ENCODE data around the gene TOM1L2. TPM values are rescaled to one million over a fixed set of nuclear protein-coding genes. Genes with fewer than 3 reads are reported as not detected.

TOM1L2 gene
- total RNA-seq, 1 donor from 2014 or later = 13.4 TPM

GRCh38 chr17:17819561-17819995 is 152.6 kb downstream of the TOM1L2 start:
- Mint-ChIP-seq H3K4me1 (ENCODE audit: low read depth) (peaks cover 51% of the 10 kb centered on the region), H3K27me3 (ENCODE audit: low read depth) (no peaks in the 10 kb centered on the region), H3K9me3 (no peaks in the 10 kb centered on the region), H3K27ac (peak overlapping the region; percentile 65), H3K36me3 (ENCODE audit: low read depth) (peaks cover 64% of the 10 kb centered on the region), H3K4me3 (ENCODE audit: low read depth) (peak overlapping the region; percentile 39)
- no peak for DNase-seq (ENCODE audit: low spot score)
- intact Hi-C loops (cut with micrococcal nuclease) = loop anchor here (1.0 kb wide), 1 partner anchor 35 kb away; no protein-coding TSS in a partner anchor

GRCh38 chr17:17819111-17819510 is 153.1 kb downstream of the TOM1L2 start:
- DNase-seq (ENCODE audit: low spot score) = no peak
- H3K36me3 Mint-ChIP-seq (ENCODE audit: low read depth) = peaks cover 68% of the 10 kb centered on the region
- intact Hi-C loops (cut with micrococcal nuclease) = loop anchor here (1.0 kb wide), 1 partner anchor 35 kb away; no protein-coding TSS in a partner anchor
- no peaks in the 10 kb centered on the region for H3K27me3 Mint-ChIP-seq (ENCODE audit: low read depth)
- H3K27ac Mint-ChIP-seq = peak overlapping the region; percentile 65
- H3K4me3 Mint-ChIP-seq (ENCODE audit: low read depth) = no peak overlapping the region
- no peaks in the 10 kb centered on the region for H3K9me3 Mint-ChIP-seq
- H3K4me1 Mint-ChIP-seq (ENCODE audit: low read depth) = peaks cover 47% of the 10 kb centered on the region

- Mint-ChIP-seq H3K27me3 (ENCODE audit: low read depth) (no peaks in the 10 kb centered on the region), H3K27ac (no peak overlapping the region), H3K4me1 (ENCODE audit: low read depth) (peaks cover 44% of the 10 kb centered on the region), H3K9me3 (no peaks in the 10 kb centered on the region), H3K4me3 (ENCODE audit: low read depth) (no peak overlapping the region), H3K36me3 (ENCODE audit: low read depth) (peaks cover 70% of the 10 kb centered on the region)
- intact Hi-C loops (cut with micrococcal nuclease) = no loop called here
- DNase-seq (ENCODE audit: low spot score) = no peak
These were observed 154.1 kb downstream of the TOM1L2 start for GRCh38 chr17:17818088-17818526.

- H3K27ac Mint-ChIP-seq = no peak overlapping the region
- no peak for DNase-seq (ENCODE audit: low spot score)
- intact Hi-C loops (cut with micrococcal nuclease) = no loop called here
- H3K4me3 Mint-ChIP-seq (ENCODE audit: low read depth) = no peak overlapping the region
- H3K4me1 Mint-ChIP-seq (ENCODE audit: low read depth) = peaks cover 38% of the 10 kb centered on the region
- H3K36me3 Mint-ChIP-seq (ENCODE audit: low read depth) = peaks cover 71% of the 10 kb centered on the region
- H3K27me3 Mint-ChIP-seq (ENCODE audit: low read depth) = no peaks in the 10 kb centered on the region
- H3K9me3 Mint-ChIP-seq = no peaks in the 10 kb centered on the region
These were observed 154.7 kb downstream of the TOM1L2 start for GRCh38 chr17:17817552-17817947.

GRCh38 chr17:17816831-17817551 is 155.2 kb downstream of the TOM1L2 start:
- no peaks in the 10 kb centered on the region for H3K27me3 Mint-ChIP-seq (ENCODE audit: low read depth)
- DNase-seq (ENCODE audit: low spot score) = no peak
- H3K36me3 Mint-ChIP-seq (ENCODE audit: low read depth) = peaks cover 70% of the 10 kb centered on the region
- H3K4me1 Mint-ChIP-seq (ENCODE audit: low read depth) = peaks cover 37% of the 10 kb centered on the region
- intact Hi-C loops (cut with micrococcal nuclease) = no loop called here
- no peak overlapping the region for H3K27ac Mint-ChIP-seq
- H3K9me3 Mint-ChIP-seq = no peaks in the 10 kb centered on the region
- H3K4me3 Mint-ChIP-seq (ENCODE audit: low read depth) = no peak overlapping the region

GRCh38 chr17:17816240-17816814 is 155.9 kb downstream of the TOM1L2 start:
- peaks cover 72% of the 10 kb centered on the region for H3K36me3 Mint-ChIP-seq (ENCODE audit: low read depth)
- DNase-seq (ENCODE audit: low spot score) = no peak
- H3K9me3 Mint-ChIP-seq = no peaks in the 10 kb centered on the region
- intact Hi-C loops (cut with micrococcal nuclease) = no loop called here
- H3K27ac Mint-ChIP-seq = no peak overlapping the region
- no peak overlapping the region for H3K4me3 Mint-ChIP-seq (ENCODE audit: low read depth)
- H3K27me3 Mint-ChIP-seq (ENCODE audit: low read depth) = no peaks in the 10 kb centered on the region
- H3K4me1 Mint-ChIP-seq (ENCODE audit: low read depth) = peaks cover 31% of the 10 kb centered on the region

- H3K9me3 Mint-ChIP-seq = no peaks in the 10 kb centered on the region
- intact Hi-C loops (cut with micrococcal nuclease) = no loop called here
- peaks cover 74% of the 10 kb centered on the region for H3K36me3 Mint-ChIP-seq (ENCODE audit: low read depth)
These were observed 156.6 kb downstream of the TOM1L2 start for GRCh38 chr17:17815436-17816200.

GRCh38 chr17:17815062-17815406 is 157.2 kb downstream of the TOM1L2 start:
- Mint-ChIP-seq H3K36me3 (ENCODE audit: low read depth) (peaks cover 73% of the 10 kb centered on the region), H3K27ac (no peak overlapping the region), H3K4me1 (ENCODE audit: low read depth) (peaks cover 22% of the 10 kb centered on the region), H3K27me3 (ENCODE audit: low read depth) (no peaks in the 10 kb centered on the region), H3K9me3 (no peaks in the 10 kb centered on the region), H3K4me3 (ENCODE audit: low read depth) (no peak overlapping the region)
- DNase-seq (ENCODE audit: low spot score) = no peak
- intact Hi-C loops (cut with micrococcal nuclease) = no loop called here

More at GRCh38 chr17:17815436-17816200, 156.6 kb downstream of the TOM1L2 start:
- DNase-seq (ENCODE audit: low spot score) = no peak
- Mint-ChIP-seq H3K27ac (peak overlapping the region; percentile 62), H3K4me3 (ENCODE audit: low read depth) (no peak overlapping the region), H3K27me3 (ENCODE audit: low read depth) (no peaks in the 10 kb centered on the region), H3K4me1 (ENCODE audit: low read depth) (peaks cover 27% of the 10 kb centered on the region)

- Mint-ChIP-seq H3K27ac (no peak overlapping the region), H3K4me1 (ENCODE audit: low read depth) (peaks cover 16% of the 10 kb centered on the region), H3K27me3 (ENCODE audit: low read depth) (no peaks in the 10 kb centered on the region), H3K4me3 (ENCODE audit: low read depth) (no peak overlapping the region), H3K9me3 (no peaks in the 10 kb centered on the region), H3K36me3 (ENCODE audit: low read depth) (peaks cover 67% of the 10 kb centered on the region)
- intact Hi-C loops (cut with micrococcal nuclease) = loop anchor here (5.0 kb wide), 1 partner anchor 132 kb away; the partner anchor contains the start of gene RAI1
- no peak for DNase-seq (ENCODE audit: low spot score)
These were observed 157.8 kb downstream of the TOM1L2 start for GRCh38 chr17:17814162-17815061.

GRCh38 chr17:17813725-17814095 is 158.5 kb downstream of the TOM1L2 start:
- Mint-ChIP-seq H3K4me1 (ENCODE audit: low read depth) (peaks cover 11% of the 10 kb centered on the region), H3K27ac (no peak overlapping the region), H3K4me3 (ENCODE audit: low read depth) (no peak overlapping the region), H3K9me3 (no peaks in the 10 kb centered on the region), H3K27me3 (ENCODE audit: low read depth) (no peaks in the 10 kb centered on the region), H3K36me3 (ENCODE audit: low read depth) (peaks cover 61% of the 10 kb centered on the region)
- no peak for DNase-seq (ENCODE audit: low spot score)
- intact Hi-C loops (cut with micrococcal nuclease) = loop anchor here (5.0 kb wide), 1 partner anchor 131 kb away; the partner anchor contains the start of gene RAI1

GRCh38 chr17:17813055-17813724 is 159.0 kb downstream of the TOM1L2 start:
- H3K36me3 Mint-ChIP-seq (ENCODE audit: low read depth) = peaks cover 58% of the 10 kb centered on the region
- no peaks in the 10 kb centered on the region for H3K27me3 Mint-ChIP-seq (ENCODE audit: low read depth)
- DNase-seq (ENCODE audit: low spot score) = no peak
- no peaks in the 10 kb centered on the region for H3K9me3 Mint-ChIP-seq
- H3K27ac Mint-ChIP-seq = no peak overlapping the region
- H3K4me3 Mint-ChIP-seq (ENCODE audit: low read depth) = no peak overlapping the region
- intact Hi-C loops (cut with micrococcal nuclease) = loop anchor here (5.0 kb wide), 1 partner anchor 131 kb away; the partner anchor contains the start of gene RAI1
- H3K4me1 Mint-ChIP-seq (ENCODE audit: low read depth) = peaks cover 9% of the 10 kb centered on the region
